Adrenal gland (tissue), 12 donors: Measurements from ENCODE around the gene MRPS12. TPM values are rescaled to one million over a fixed set of nuclear protein-coding genes. Genes with fewer than 3 reads are reported as not detected.

Experiments
- DNase-seq, 7 donors: peaks; one replicate each; pipeline ENCODE4 v3.0.0-alpha.2; 2019 to 2020
- H3K27ac ChIP-seq, 5 donors: fragments of 200-600 bp; sonication (generic) in 4 of 5; 1 replicate in 3 of 5; 2 replicates in 2 of 5; pipeline versions ENCODE4 v1.5.1 to v1.8.0; 2016 to 2020; ENCODE audit warnings: mild to moderate bottlenecking in 1 of 5
- H3K27me3 ChIP-seq: fragments of 200-600 bp; 2 replicates; pipeline ENCODE4 v1.8.0; 2021
- H3K36me3 ChIP-seq, 2 donors: fragments of 200-600 bp; replicated peaks in 1 of 2; 1 replicate in 1 of 2; 2 replicates in 1 of 2; pipeline versions ENCODE4 v1.5.1 to v1.8.0; 2018 to 2022
- H3K4me1 ChIP-seq, 2 donors: fragments of 200-600 bp; replicated peaks in 1 of 2; 1 replicate in 1 of 2; 2 replicates in 1 of 2; pipeline versions ENCODE4 v1.5.1 to v1.8.0; 2018 to 2021
- H3K4me3 ChIP-seq, 4 donors: fragments of 200-600 bp; sonication (generic) in 3 of 4; one replicate each; pipeline ENCODE4 v1.5.1; 2016 to 2018
- H3K9me3 ChIP-seq, 3 donors: fragments of 200-600 bp; sonication (generic) in 1 of 3; replicated peaks in 1 of 3; 1 replicate in 2 of 3; 2 replicates in 1 of 3; pipeline versions ENCODE4 v1.5.1 to v1.8.0; 2016 to 2021
- CTCF ChIP-seq, 6 experiments: fragments of 450-650 bp in 4 of 6; fragments of 200-600 bp in 2 of 6; sonication (generic) in 1 of 6; IDR thresholded peaks; 1 replicate in 5 of 6; 2 replicates in 1 of 6; pipeline versions ENCODE4 v1.5.1 to v1.8.0; 2016 to 2021; ENCODE audit warnings: antibody characterized with exemption in 6 of 6, mild to moderate bottlenecking in 2 of 6, moderate library complexity in 1 of 6
- POLR2A ChIP-seq, 2 donors: fragments of 450-650 bp; IDR thresholded peaks; one replicate each; pipeline ENCODE4 v1.6.1; 2017; ENCODE audit warnings: antibody characterized with exemption in 2 of 2, mild to moderate bottlenecking in 2 of 2, moderate library complexity in 1 of 2
- WGBS, 4 donors: extraction: QIAGEN DNeasy Blood & Tissue Kit in 2 of 4; methylation state at CpG; one replicate each; pipeline versions ENCODE4 v1.1.5 to v1.1.7; 2013 to 2017; 5-methylcytosine and 5-hydroxymethylcytosine counted together
- intact Hi-C, 2 donors: fragments of 100-400 bp; cut with DNase I; formaldehyde crosslinking; loops; one replicate each; pipeline versions ENCODE4 v1.14.1 to v1.15.0; 2022 to 2023
- polyA plus RNA-seq, 3 donors: library from polyadenylated mRNA; stranded (reverse); fragments of 200-250 nt in 2 of 3; fragments of 350-450 nt in 1 of 3; fragmentation: Illumina TruSeq in 1 of 3; extraction: RNeasy Lipid Tissue Mini Kit (QIAGEN cat#74804) in 1 of 3; gene quantifications; one replicate each; pipeline ENCODE4 v1.2.3, GENCODE V29; 2013 to 2014
- total RNA-seq, 9 donors: library from RNA; depleted of rRNA in 4 of 9; stranded (reverse); fragments of >200 nt in 4 of 9; fragments of 120-200 nt in 1 of 9; fragmentation: NEBNext Ultra II Directional in 1 of 9; extraction: Animal tissue kit (Norgen Biotek cat#: 25700) in 1 of 9; gene quantifications; one replicate each; pipeline versions ENCODE4 v1.1.0 to v1.2.4, GENCODE V29; 2013 to 2023
- donor health status: healthy with polysubstance abuse.
- donor health status: Bipolar disorder and iron deficiency.
- donor health status: DM: yes; HTN: yes; CAD: no.
- donor health status: DM: no; HTN: no; CAD: no.
- donor health status: DM: no; HTN: no; CAD: no.
- donor health status: DM: yes; HTN: yes; CAD: no.

MRPS12 gene
- total and polyA plus RNA-seq, 12 donors = 14.6 to 64.4 (median 43.3) TPM

- no peaks in the 10 kb centered on the region for H3K27me3 ChIP-seq
- H3K4me3 ChIP-seq = peak overlapping the region in 2 of 4 donors; percentile 13 to 56
- H3K9me3 ChIP-seq = no peaks in the 10 kb centered on the region
- peak; percentile 90 to 96 (median 94) for DNase-seq
- H3K27ac ChIP-seq = no peak overlapping the region
- peaks cover 6 to 8% of the 10 kb centered on the region in 2 donors for H3K4me1 ChIP-seq
- intact Hi-C loops = loop anchor here in 1 of 2 donors (10.0 kb wide), 1 partner anchor 435 kb away; no protein-coding TSS in a partner anchor
- WGBS, 4 donors = 4 to 12% (median 8%) methylated on average over 15 to 72 of the region's 72 CpGs
- peaks cover 0 to 2% of the 10 kb centered on the region in 2 donors for H3K36me3 ChIP-seq
- TF ChIP-seq POLR2A (IDR thresholded peaks at IDR 0.05) (no peak), CTCF (IDR thresholded peaks at IDR 0.05) (no peak)
These were observed 19.0 kb downstream of the MRPS12 start for GRCh38 chr19:38949580-38950367.

- TF ChIP-seq POLR2A (IDR thresholded peaks at IDR 0.05) = no peak
- TF ChIP-seq CTCF (IDR thresholded peaks at IDR 0.05) = no peak
- intact Hi-C loops = loop anchor here in 1 of 2 donors (10.0 kb wide), 1 partner anchor 436 kb away; no protein-coding TSS in a partner anchor
- no peak overlapping the region for H3K4me3 ChIP-seq
- 59 to 83% (median 73%) methylated on average over 3 of the region's 3 CpGs for WGBS, 4 donors
- H3K9me3 ChIP-seq = no peaks in the 10 kb centered on the region
- peaks cover 6 to 8% of the 10 kb centered on the region in 2 donors for H3K4me1 ChIP-seq
- H3K27ac ChIP-seq = no peak overlapping the region
- H3K27me3 ChIP-seq = no peaks in the 10 kb centered on the region
- no peak for DNase-seq
- H3K36me3 ChIP-seq = no peaks in the 10 kb centered on the region
These were observed 20.4 kb downstream of the MRPS12 start for GRCh38 chr19:38951187-38951586.

- intact Hi-C loops = loop anchor here in 1 of 2 donors (10.0 kb wide), 1 partner anchor 438 kb away; no protein-coding TSS in a partner anchor
- H3K4me1 ChIP-seq = peaks cover 6 to 8% of the 10 kb centered on the region in 2 donors
- H3K9me3 ChIP-seq = no peaks in the 10 kb centered on the region
- WGBS, 4 donors = 73 to 82% (median 76%) methylated on average over 13 of the region's 13 CpGs
- TF ChIP-seq POLR2A (IDR thresholded peaks at IDR 0.05) = no peak
- peak in 5 of 6 experiments; percentile 6 to 42 (median 32) for TF ChIP-seq CTCF (IDR thresholded peaks at IDR 0.05)
- H3K27ac ChIP-seq = no peak overlapping the region
- H3K36me3 ChIP-seq = no peaks in the 10 kb centered on the region
- peak in 3 of 7 donors; percentile 36 to 46 (median 44) for DNase-seq
- H3K4me3 ChIP-seq = no peak overlapping the region
- no peaks in the 10 kb centered on the region for H3K27me3 ChIP-seq
These were observed 21.8 kb downstream of the MRPS12 start for GRCh38 chr19:38952395-38953165.

GRCh38 chr19:38953677-38954076 lies 22.9 kb downstream of the MRPS12 start:
- Histone ChIP-seq H3K27ac (no peak overlapping the region), H3K9me3 (no peaks in the 10 kb centered on the region), H3K36me3 (no peaks in the 10 kb centered on the region), H3K4me1 (peaks cover 6 to 8% of the 10 kb centered on the region in 2 donors), H3K27me3 (no peaks in the 10 kb centered on the region), H3K4me3 (no peak overlapping the region)
- WGBS, 4 donors = 72 to 85% (median 77%) methylated on average over 4 of the region's 4 CpGs
- no peak for DNase-seq
- intact Hi-C loops = loop anchor here in 1 of 2 donors (10.0 kb wide), 1 partner anchor 439 kb away; no protein-coding TSS in a partner anchor
- no peak for TF ChIP-seq POLR2A (IDR thresholded peaks at IDR 0.05)
- TF ChIP-seq CTCF (IDR thresholded peaks at IDR 0.05) = no peak
